ENCODE data around the gene COG5. TPM values are rescaled to one million over a fixed set of nuclear protein-coding genes. Genes with fewer than 3 reads are reported as not detected.

The COG5 gene
- polyA plus RNA-seq, 3 donors, result 12.7 to 29.0 (median 28.1) TPM

DNA sequence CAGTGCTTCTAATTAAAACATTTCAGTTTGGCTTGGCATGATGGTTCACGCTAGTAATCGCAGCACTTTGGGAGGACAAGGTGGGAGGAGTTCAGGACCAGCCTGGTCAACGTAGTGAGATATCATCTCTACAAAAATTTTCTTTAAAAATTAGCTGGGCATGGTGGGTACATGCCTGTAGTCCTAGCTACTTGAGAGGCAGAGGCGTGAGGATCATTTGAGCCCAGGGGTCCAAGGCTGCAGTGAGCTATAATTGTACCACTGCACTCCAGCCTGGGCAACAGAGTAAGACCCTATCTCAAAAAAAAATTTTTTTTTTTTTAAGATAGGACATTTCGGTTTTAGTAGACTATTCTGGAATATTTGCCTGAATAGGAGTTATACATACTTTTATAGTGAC is 382.5 kb downstream of the COG5 start:
- Mint-ChIP-seq H3K4me1 (peaks cover 2% of the 10 kb centered on the region), H3K4me3 (no peak overlapping the region), H3K36me3 (peaks cover 50 to 69% of the 10 kb centered on the region in 2 donors), H3K27ac (no peak overlapping the region), H3K9me3 (no peaks in the 10 kb centered on the region), H3K27me3 (ENCODE audit: low read depth in 3 of 3) (no peaks in the 10 kb centered on the region)
- Histone ChIP-seq H3K79me2 (ENCODE audit: insufficient read depth, low read length) (peaks cover 43% of the 10 kb centered on the region), H3K4me1 (ENCODE audit: control insufficient read depth in 1 of 2, insufficient read depth in 2 of 2, low read length in 2 of 2) (no peaks in the 10 kb centered on the region), H3K36me3 (replicated peaks in 1 of 2; ENCODE audit: control insufficient read depth in 1 of 2, insufficient read depth in 2 of 2, low read length in 2 of 2) (peaks cover 59 to 68% of the 10 kb centered on the region in 2 donors), H3K9ac (ENCODE audit: insufficient read depth, low read length, poor library complexity, severe bottlenecking) (no peak overlapping the region), H3K4me2 (replicated peaks; ENCODE audit: extremely low read depth, low read length, poor library complexity, severe bottlenecking) (no peak overlapping the region), H4K20me1 (ENCODE audit: insufficient read depth, low read length) (peaks cover 92% of the 10 kb centered on the region), H3K27ac (ENCODE audit: low read depth in 1 of 2, low read length in 2 of 2) (no peak overlapping the region), H3K4me3 (replicated peaks in 1 of 3; ENCODE audit: low read depth in 2 of 3, low read length in 3 of 3) (no peak overlapping the region), H2AFZ (ENCODE audit: insufficient read depth, low read depth, low read length, poor library complexity, severe bottlenecking) (no peak overlapping the region), H3K9me3 (replicated peaks in 1 of 2; ENCODE audit: control insufficient read depth in 1 of 2, insufficient read depth in 1 of 2, low read length in 2 of 2) (no peaks in the 10 kb centered on the region), H3K27me3 (ENCODE audit: control insufficient read depth in 2 of 2, insufficient read depth in 2 of 2, low read length in 2 of 2) (no peaks in the 10 kb centered on the region)
- intact Hi-C loops (cut with micrococcal nuclease), result no loop called here
- TF ChIP-seq, protein P1, sequence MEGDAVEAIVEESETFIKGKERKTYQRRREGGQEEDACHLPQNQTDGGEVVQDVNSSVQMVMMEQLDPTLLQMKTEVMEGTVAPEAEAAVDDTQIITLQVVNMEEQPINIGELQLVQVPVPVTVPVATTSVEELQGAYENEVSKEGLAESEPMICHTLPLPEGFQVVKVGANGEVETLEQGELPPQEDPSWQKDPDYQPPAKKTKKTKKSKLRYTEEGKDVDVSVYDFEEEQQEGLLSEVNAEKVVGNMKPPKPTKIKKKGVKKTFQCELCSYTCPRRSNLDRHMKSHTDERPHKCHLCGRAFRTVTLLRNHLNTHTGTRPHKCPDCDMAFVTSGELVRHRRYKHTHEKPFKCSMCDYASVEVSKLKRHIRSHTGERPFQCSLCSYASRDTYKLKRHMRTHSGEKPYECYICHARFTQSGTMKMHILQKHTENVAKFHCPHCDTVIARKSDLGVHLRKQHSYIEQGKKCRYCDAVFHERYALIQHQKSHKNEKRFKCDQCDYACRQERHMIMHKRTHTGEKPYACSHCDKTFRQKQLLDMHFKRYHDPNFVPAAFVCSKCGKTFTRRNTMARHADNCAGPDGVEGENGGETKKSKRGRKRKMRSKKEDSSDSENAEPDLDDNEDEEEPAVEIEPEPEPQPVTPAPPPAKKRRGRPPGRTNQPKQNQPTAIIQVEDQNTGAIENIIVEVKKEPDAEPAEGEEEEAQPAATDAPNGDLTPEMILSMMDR (IDR thresholded peaks at IDR 0.05), result no peak
- DNase-seq, result no peak
- no CpG with 5 or more reads among the region's 5 CpGs for WGBS (ENCODE audit: insufficient coverage)

DNA sequence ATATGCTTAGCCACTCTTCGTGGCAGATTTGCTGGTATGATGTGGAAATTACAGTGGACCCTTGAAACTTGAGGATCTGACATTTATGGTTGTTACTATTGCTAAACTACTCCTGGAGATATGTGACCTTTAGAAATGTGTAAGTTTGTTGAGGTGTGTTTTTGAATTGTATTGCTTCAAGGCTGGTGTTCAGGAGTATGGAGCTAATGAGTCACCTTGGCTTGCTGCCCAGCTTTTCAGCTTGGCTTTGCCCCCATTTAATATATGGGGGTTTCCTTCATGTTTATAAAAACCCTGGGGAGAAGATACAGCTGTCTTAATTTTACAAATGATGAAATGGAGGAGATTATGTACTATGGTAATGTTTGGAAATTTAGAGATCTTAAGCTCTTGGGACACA is 383.3 kb downstream of the COG5 start:
- intact Hi-C loops (cut with micrococcal nuclease), result no loop called here
- Histone ChIP-seq H3K9ac (ENCODE audit: insufficient read depth, low read length, poor library complexity, severe bottlenecking) (no peak overlapping the region), H3K27me3 (ENCODE audit: control insufficient read depth in 2 of 2, insufficient read depth in 2 of 2, low read length in 2 of 2) (no peaks in the 10 kb centered on the region), H2AFZ (ENCODE audit: insufficient read depth, low read depth, low read length, poor library complexity, severe bottlenecking) (no peak overlapping the region), H3K4me1 (ENCODE audit: control insufficient read depth in 1 of 2, insufficient read depth in 2 of 2, low read length in 2 of 2) (no peaks in the 10 kb centered on the region), H4K20me1 (ENCODE audit: insufficient read depth, low read length) (peaks cover 93% of the 10 kb centered on the region), H3K4me2 (replicated peaks; ENCODE audit: extremely low read depth, low read length, poor library complexity, severe bottlenecking) (no peak overlapping the region), H3K4me3 (replicated peaks in 1 of 3; ENCODE audit: low read depth in 2 of 3, low read length in 3 of 3) (no peak overlapping the region), H3K79me2 (ENCODE audit: insufficient read depth, low read length) (peaks cover 51% of the 10 kb centered on the region), H3K27ac (ENCODE audit: low read depth in 1 of 2, low read length in 2 of 2) (no peak overlapping the region), H3K36me3 (replicated peaks in 1 of 2; ENCODE audit: control insufficient read depth in 1 of 2, insufficient read depth in 2 of 2, low read length in 2 of 2) (peaks cover 51 to 60% of the 10 kb centered on the region in 2 donors), H3K9me3 (replicated peaks in 1 of 2; ENCODE audit: control insufficient read depth in 1 of 2, insufficient read depth in 1 of 2, low read length in 2 of 2) (no peaks in the 10 kb centered on the region)
- Mint-ChIP-seq H3K4me3 (no peak overlapping the region), H3K27me3 (ENCODE audit: low read depth in 3 of 3) (no peaks in the 10 kb centered on the region), H3K9me3 (peaks cover 0 to 3% (median 0%) of the 10 kb centered on the region in 7 donors), H3K36me3 (peaks cover 43 to 62% of the 10 kb centered on the region in 2 donors), H3K4me1 (peaks cover 2% of the 10 kb centered on the region), H3K27ac (peak overlapping the region in 2 of 7 donors; percentile 0 to 51)
- TF ChIP-seq, protein P1 (IDR thresholded peaks at IDR 0.05), result no peak
- peak in 1 of 3 donors; percentile 42 for DNase-seq
- 55% methylated on average over 1 of the region's 1 CpG for WGBS (ENCODE audit: insufficient coverage)
